Measurements from ENCODE around the gene EIF2B2.

DNA sequence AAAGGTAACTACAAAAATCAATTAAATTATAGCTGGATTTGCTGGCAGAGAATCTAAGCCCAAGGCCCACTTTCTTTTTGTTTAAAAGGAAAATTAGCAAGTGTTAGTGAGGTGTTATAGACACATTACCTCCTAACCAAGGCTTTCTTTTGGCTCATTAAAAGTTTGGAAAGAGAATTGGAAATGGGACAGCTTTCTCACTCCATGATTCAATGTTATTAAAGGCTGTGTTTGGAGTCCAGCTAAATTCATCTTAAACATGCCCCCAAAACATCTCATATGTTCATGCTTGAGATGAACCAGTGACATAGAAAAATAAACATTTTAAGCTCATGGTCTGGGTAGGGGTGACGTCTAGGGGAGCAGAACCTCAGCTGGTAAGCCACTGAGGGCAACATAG is 33.9 kb upstream of the EIF2B2 start:
- no peak for TF ChIP-seq ZNF274 (IDR thresholded peaks at IDR 0.05; ENCODE audit: low read depth, low read length)
- no peak for TF ChIP-seq YY1 (IDR thresholded peaks at IDR 0.05; ENCODE audit: insufficient read depth, insufficient read length)

Measured in NT2/D1 (cell line).